ENCODE measurements around the gene SPECC1. TPM values are rescaled to one million over a fixed set of nuclear protein-coding genes. Genes with fewer than 3 reads are reported as not detected.

SPECC1 gene
- polyA plus RNA-seq, 1 of the 3 experiments (the other 2 are of a cell fraction) = 11.2 TPM

GRCh38 chr17:20202141-20202621 is 193.0 kb downstream of the SPECC1 start:
- no peak for TF ChIP-seq FOXM1 (IDR thresholded peaks at IDR 0.05; ENCODE audit: low read depth)
- TF ChIP-seq RXRA (IDR thresholded peaks at IDR 0.05; ENCODE audit: borderline replicate concordance, low read depth) = no peak
- no peak for TF ChIP-seq RCOR1 (IDR thresholded peaks at IDR 0.05; ENCODE audit: low read length)
- TF ChIP-seq TEAD4 (IDR thresholded peaks at IDR 0.05; ENCODE audit: borderline replicate concordance, insufficient read depth) = no peak
- TF ChIP-seq NFIC (IDR thresholded peaks at IDR 0.05; ENCODE audit: borderline replicate concordance) = no peak
- no peak overlapping the region for H2AFZ ChIP-seq (ENCODE audit: low read depth)
- H3K9ac ChIP-seq = no peak overlapping the region
- CTCF ChIA-PET = no interaction called here
- WGBS (ENCODE audit: low lambda C conversion rate) = 78% methylated on average over 3 of the region's 3 CpGs
- H3K27ac ChIP-seq (ENCODE audit: low read depth in 2 of 2, low read length in 1 of 2) = no peak overlapping the region
- H3K4me3 ChIP-seq (ENCODE audit: low read depth in 2 of 2, low read length in 1 of 2) = no peak overlapping the region
- peaks cover 4% of the 10 kb centered on the region; the same call in 1 of the 2 replicates for H3K79me2 ChIP-seq (ENCODE audit: insufficient read depth)
- POLR2A ChIA-PET = no interaction called here
- no peaks in the 10 kb centered on the region for H3K9me3 ChIP-seq
- H3F3A ChIP-seq (replicated peaks; ENCODE audit: insufficient read depth) = peaks cover 19% of the 10 kb centered on the region
- H3K27me3 ChIP-seq (ENCODE audit: insufficient read depth) = no peaks in the 10 kb centered on the region
- H3K4me1 ChIP-seq (ENCODE audit: control insufficient read depth in 1 of 2, insufficient read depth in 2 of 2, low read depth in 1 of 2, low read length in 1 of 2) = peaks cover 0 to 5% of the 10 kb centered on the region in 2 experiments; a peak in 2 of 4 replicates
- no peaks in the 10 kb centered on the region for H3K36me3 ChIP-seq (replicated peaks in 1 of 2; ENCODE audit: control insufficient read depth in 1 of 2, insufficient read depth in 2 of 2, low read length in 1 of 2)
- H4K20me1 ChIP-seq (ENCODE audit: insufficient read depth) = no peaks in the 10 kb centered on the region
- H3K4me2 ChIP-seq = no peak overlapping the region
- no peaks in the 10 kb centered on the region for H3K9me2 ChIP-seq
- no peak for DNase-seq

- Histone ChIP-seq H3K9me2 (no peaks in the 10 kb centered on the region), H4K20me1 (ENCODE audit: insufficient read depth) (no peaks in the 10 kb centered on the region), H3K9me3 (no peaks in the 10 kb centered on the region), H3K27ac (ENCODE audit: low read depth in 2 of 2, low read length in 1 of 2) (no peak overlapping the region), H3K36me3 (replicated peaks in 1 of 2; ENCODE audit: control insufficient read depth in 1 of 2, insufficient read depth in 2 of 2, low read length in 1 of 2) (no peaks in the 10 kb centered on the region), H3K9ac (no peak overlapping the region), H3K4me3 (ENCODE audit: low read depth in 2 of 2, low read length in 1 of 2) (no peak overlapping the region), H3K4me2 (no peak overlapping the region), H3K79me2 (ENCODE audit: insufficient read depth) (peaks cover 4% of the 10 kb centered on the region; the same call in 1 of the 2 replicates), H3F3A (replicated peaks; ENCODE audit: insufficient read depth) (peaks cover 21% of the 10 kb centered on the region), H3K4me1 (ENCODE audit: control insufficient read depth in 1 of 2, insufficient read depth in 2 of 2, low read depth in 1 of 2, low read length in 1 of 2) (peaks cover 0 to 6% of the 10 kb centered on the region in 2 experiments; a peak in 2 of 4 replicates), H2AFZ (ENCODE audit: low read depth) (no peak overlapping the region), H3K27me3 (ENCODE audit: insufficient read depth) (no peaks in the 10 kb centered on the region)
- CTCF ChIA-PET = no interaction called here
- 83% methylated on average over 2 of the region's 2 CpGs for WGBS (ENCODE audit: low lambda C conversion rate)
- POLR2A ChIA-PET = no interaction called here
- TF ChIP-seq MXI1 (IDR thresholded peaks at IDR 0.05; ENCODE audit: low read depth, low read length) (no peak), TCF12 (IDR thresholded peaks at IDR 0.05) (no peak), EZH2phosphoT487 (IDR thresholded peaks at IDR 0.05; ENCODE audit: borderline replicate concordance, low read depth) (no peak), CTCF (IDR thresholded peaks at IDR 0.05) (no peak), USF1 (IDR thresholded peaks at IDR 0.05; ENCODE audit: borderline replicate concordance, low read depth) (no peak), ZBTB33 (IDR thresholded peaks at IDR 0.05; ENCODE audit: borderline replicate concordance, low read depth) (no peak), JUND (IDR thresholded peaks at IDR 0.05) (no peak), SMC3 (IDR thresholded peaks at IDR 0.05; ENCODE audit: low read depth, low read length) (no peak)
- no peak for DNase-seq
These were observed 193.9 kb downstream of the SPECC1 start for GRCh38 chr17:20203018-20203417.
